ENCODE data around the gene KDELR3.

KDELR3 gene

DNA sequence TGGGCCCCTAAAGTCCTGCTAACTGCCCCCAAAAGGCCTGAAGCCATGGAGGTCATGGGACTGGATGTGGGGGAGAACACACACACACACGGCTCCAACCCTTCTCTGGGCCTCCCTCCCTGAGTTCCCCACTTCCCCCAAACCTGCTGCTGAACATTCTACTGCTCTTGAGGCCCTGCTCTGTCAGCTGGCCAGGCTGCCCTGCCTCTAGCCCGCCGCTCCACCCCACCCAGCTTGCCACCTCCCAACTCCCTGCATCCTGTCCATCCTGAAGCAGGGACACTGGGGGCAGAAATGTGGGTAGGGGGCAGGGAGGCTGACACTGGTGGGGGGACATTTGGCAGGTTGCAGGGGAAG, 13.9 kb upstream of the KDELR3 start:
- Histone ChIP-seq H3K9me3 (ENCODE audit: control insufficient read depth, low read length) (no peaks in the 10 kb centered on the region), H3K4me3 (ENCODE audit: low read length) (no peak overlapping the region), H3K9ac (ENCODE audit: low read length) (no peak overlapping the region), H3K27me3 (ENCODE audit: control insufficient read depth, insufficient read depth, low read length) (peaks cover 86% of the 10 kb centered on the region), H3K4me1 (ENCODE audit: control insufficient read depth, insufficient read depth, low read length) (peaks cover 4% of the 10 kb centered on the region), H3K36me3 (ENCODE audit: control insufficient read depth, insufficient read depth, low read length) (no peaks in the 10 kb centered on the region)

GRCh38 chr22:38454353-38455075, 13.4 kb upstream of the KDELR3 start:
- Histone ChIP-seq H3K9me3 (ENCODE audit: control insufficient read depth, low read length) (no peaks in the 10 kb centered on the region), H3K9ac (ENCODE audit: low read length) (no peak overlapping the region), H3K4me3 (ENCODE audit: low read length) (no peak overlapping the region), H3K27me3 (ENCODE audit: control insufficient read depth, insufficient read depth, low read length) (peaks cover 87% of the 10 kb centered on the region), H3K36me3 (ENCODE audit: control insufficient read depth, insufficient read depth, low read length) (no peaks in the 10 kb centered on the region), H3K4me1 (ENCODE audit: control insufficient read depth, insufficient read depth, low read length) (peaks cover 4% of the 10 kb centered on the region)

- H3K9ac ChIP-seq (ENCODE audit: low read length): no peak within 1 kb of the TSS
- peaks cover 4% of the 10 kb centered on the region for H3K4me1 ChIP-seq (ENCODE audit: control insufficient read depth, insufficient read depth, low read length)
- no peaks in the 10 kb centered on the region for H3K36me3 ChIP-seq (ENCODE audit: control insufficient read depth, insufficient read depth, low read length)
- no peaks in the 10 kb centered on the region for H3K9me3 ChIP-seq (ENCODE audit: control insufficient read depth, low read length)
- H3K27me3 ChIP-seq (ENCODE audit: control insufficient read depth, insufficient read depth, low read length): peaks cover 86% of the 10 kb centered on the region
- no peak within 1 kb of the TSS for H3K4me3 ChIP-seq (ENCODE audit: low read length)
Measured at GRCh38 chr22:38455076-38455529, 12.8 kb upstream of the KDELR3 start, which contains the start of gene KCNJ4. Gene KCNJ4, minus strand, starts transcription at chr22:38455199. Its CDS starts 27,067 bp downstream, at chr22:38428132.

DNA sequence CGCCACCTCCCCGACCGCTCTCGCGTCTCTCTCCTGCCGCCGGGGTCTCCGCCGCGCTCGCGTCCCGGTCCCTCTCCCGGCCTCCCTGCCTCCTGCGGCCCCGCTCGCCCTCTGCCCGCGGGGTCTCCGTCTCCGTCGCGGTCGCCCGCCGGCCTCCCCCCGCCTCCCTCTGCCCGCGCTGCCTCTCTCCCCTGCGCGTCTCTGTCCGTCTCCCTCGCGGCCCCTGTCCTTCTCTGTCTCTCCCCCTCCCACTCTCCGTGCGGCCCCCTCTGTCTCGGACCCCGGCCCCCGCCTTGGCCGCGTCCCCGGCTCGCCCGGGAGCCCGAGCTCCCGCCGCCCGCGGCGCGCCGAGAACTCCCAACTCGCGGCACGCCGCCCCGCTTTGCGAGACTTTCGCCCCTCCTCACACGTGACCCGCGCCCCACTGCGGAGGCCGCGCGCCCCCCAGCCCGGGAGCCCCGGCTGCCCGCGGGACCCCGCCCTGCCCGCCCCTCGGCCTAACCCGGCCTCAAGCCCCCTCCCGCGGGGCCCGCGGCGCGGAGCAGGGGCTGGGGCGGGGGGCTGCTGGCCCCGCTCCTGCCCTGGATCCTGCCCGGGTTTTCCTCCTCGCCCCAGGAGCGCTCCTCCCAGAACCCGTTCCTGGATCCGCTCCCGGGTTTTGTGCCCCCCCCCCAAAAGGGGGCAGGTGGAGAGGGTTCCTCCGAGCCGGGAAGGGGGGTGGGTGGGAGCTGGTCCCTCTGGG, 12.2 kb upstream of the KDELR3 start:
- Histone ChIP-seq H3K9ac (ENCODE audit: low read length) (no peak overlapping the region), H3K9me3 (ENCODE audit: control insufficient read depth, low read length) (no peaks in the 10 kb centered on the region), H3K36me3 (ENCODE audit: control insufficient read depth, insufficient read depth, low read length) (no peaks in the 10 kb centered on the region), H3K27me3 (ENCODE audit: control insufficient read depth, insufficient read depth, low read length) (peaks cover 88% of the 10 kb centered on the region), H3K4me3 (ENCODE audit: low read length) (no peak overlapping the region), H3K4me1 (ENCODE audit: control insufficient read depth, insufficient read depth, low read length) (peaks cover 4% of the 10 kb centered on the region)

- Histone ChIP-seq H3K4me1 (ENCODE audit: control insufficient read depth, insufficient read depth, low read length) (peaks cover 4% of the 10 kb centered on the region), H3K27me3 (ENCODE audit: control insufficient read depth, insufficient read depth, low read length) (peaks cover 92% of the 10 kb centered on the region), H3K9ac (ENCODE audit: low read length) (no peak overlapping the region), H3K9me3 (ENCODE audit: control insufficient read depth, low read length) (no peaks in the 10 kb centered on the region), H3K4me3 (ENCODE audit: low read length) (no peak overlapping the region), H3K36me3 (ENCODE audit: control insufficient read depth, insufficient read depth, low read length) (no peaks in the 10 kb centered on the region)
Measured at GRCh38 chr22:38456272-38456835, 11.5 kb upstream of the KDELR3 start.

DNA sequence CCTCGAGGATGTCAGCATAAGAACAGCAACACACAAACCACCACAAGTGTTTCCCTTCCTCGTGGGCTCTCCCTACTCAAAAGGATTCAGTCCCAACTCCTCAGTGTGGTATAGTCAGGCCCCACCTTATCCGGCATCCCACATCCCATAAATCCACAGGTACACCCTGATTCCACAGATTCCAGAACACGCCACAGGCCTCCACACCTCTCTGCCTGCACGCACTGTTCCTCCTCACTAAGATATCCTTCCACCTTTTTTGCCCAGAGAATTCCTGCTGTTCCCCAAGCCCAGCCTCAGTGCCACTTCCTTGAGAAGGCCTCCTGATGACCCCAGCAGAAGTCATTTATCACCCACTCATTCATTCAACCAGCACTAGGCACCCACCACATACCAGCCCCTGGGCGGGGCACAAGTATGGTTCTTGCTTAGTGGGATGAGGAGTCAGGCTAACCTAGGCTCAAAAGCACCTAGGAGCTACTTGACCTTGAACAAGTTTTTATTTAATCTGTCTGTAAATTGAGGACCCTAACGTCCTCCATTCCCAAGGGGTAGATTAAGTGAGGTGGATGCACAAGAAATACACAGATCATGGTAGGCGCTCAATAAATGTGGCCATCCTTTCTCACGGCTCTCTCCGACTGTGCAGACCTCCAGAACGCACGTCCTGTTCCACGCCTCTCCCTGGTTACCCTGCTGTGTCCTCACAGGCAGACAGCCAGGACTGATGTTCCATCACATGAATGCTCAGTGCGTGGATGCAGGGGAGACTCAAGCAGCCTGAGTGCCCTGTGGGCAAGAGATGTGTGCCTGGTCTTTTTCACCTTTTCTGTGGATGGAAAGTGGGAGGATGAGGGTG, 10.8 kb upstream of the KDELR3 start:
- H3K4me1 ChIP-seq (ENCODE audit: control insufficient read depth, insufficient read depth, low read length): peaks cover 4% of the 10 kb centered on the region
- H3K27me3 ChIP-seq (ENCODE audit: control insufficient read depth, insufficient read depth, low read length): peaks cover 92% of the 10 kb centered on the region

DNA sequence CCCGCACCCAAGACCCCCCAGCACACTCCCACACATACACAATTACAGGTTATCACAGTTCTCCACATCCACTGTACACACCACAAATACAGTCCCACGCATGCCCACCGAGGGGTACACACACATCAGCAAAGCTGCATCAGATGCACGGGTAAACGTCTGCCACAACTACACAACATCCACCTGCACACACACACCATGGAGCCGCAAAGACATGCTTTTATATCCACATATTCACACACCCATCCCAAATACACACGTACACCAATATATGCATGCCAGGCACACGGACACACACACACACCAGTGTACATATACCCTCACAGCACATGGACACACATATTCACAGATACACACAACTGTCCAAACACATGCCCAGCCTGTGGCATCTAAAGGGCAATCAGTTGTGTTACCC, 7.5 kb upstream of the KDELR3 start:
- Histone ChIP-seq H3K27me3 (ENCODE audit: control insufficient read depth, insufficient read depth, low read length) (peaks cover 80% of the 10 kb centered on the region), H3K9ac (ENCODE audit: low read length) (no peak overlapping the region)

More for the DNA sequence above, 10.8 kb upstream of the KDELR3 start:
- no peak overlapping the region for H3K4me3 ChIP-seq (ENCODE audit: low read length)
- H3K9ac ChIP-seq (ENCODE audit: low read length): no peak overlapping the region
- H3K9me3 ChIP-seq (ENCODE audit: control insufficient read depth, low read length): no peaks in the 10 kb centered on the region
- no peaks in the 10 kb centered on the region for H3K36me3 ChIP-seq (ENCODE audit: control insufficient read depth, insufficient read depth, low read length)

DNA sequence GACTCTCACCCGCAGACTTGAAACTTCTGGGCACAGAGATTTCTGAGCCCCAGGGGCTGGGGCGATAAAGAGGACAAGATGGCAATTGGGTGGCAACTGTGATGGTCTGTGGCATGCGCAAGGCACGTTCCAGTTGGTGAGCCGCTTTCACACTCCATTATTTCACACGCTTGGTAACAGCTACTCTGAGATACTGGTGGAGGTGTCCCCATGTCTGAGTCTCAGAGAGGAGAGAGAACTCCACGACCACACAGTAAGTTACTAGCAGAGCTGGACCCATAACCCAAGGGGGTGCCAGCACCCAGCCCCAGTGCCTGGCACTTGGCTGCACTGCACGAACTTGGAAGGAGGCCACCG, 6.9 kb upstream of the KDELR3 start:
- Histone ChIP-seq H3K9ac (ENCODE audit: low read length) (no peak overlapping the region), H3K4me1 (ENCODE audit: control insufficient read depth, insufficient read depth, low read length) (no peaks in the 10 kb centered on the region), H3K27me3 (ENCODE audit: control insufficient read depth, insufficient read depth, low read length) (peaks cover 74% of the 10 kb centered on the region), H3K9me3 (ENCODE audit: control insufficient read depth, low read length) (no peaks in the 10 kb centered on the region), H3K36me3 (ENCODE audit: control insufficient read depth, insufficient read depth, low read length) (no peaks in the 10 kb centered on the region), H3K4me3 (ENCODE audit: low read length) (no peak overlapping the region)

More for the DNA sequence above, 7.5 kb upstream of the KDELR3 start:
- H3K4me3 ChIP-seq (ENCODE audit: low read length): no peak overlapping the region
- no peaks in the 10 kb centered on the region for H3K9me3 ChIP-seq (ENCODE audit: control insufficient read depth, low read length)
- H3K36me3 ChIP-seq (ENCODE audit: control insufficient read depth, insufficient read depth, low read length): no peaks in the 10 kb centered on the region
- no peaks in the 10 kb centered on the region for H3K4me1 ChIP-seq (ENCODE audit: control insufficient read depth, insufficient read depth, low read length)

GRCh38 chr22:38461414-38462081, 6.3 kb upstream of the KDELR3 start:
- H3K36me3 ChIP-seq (ENCODE audit: control insufficient read depth, insufficient read depth, low read length): no peaks in the 10 kb centered on the region
- no peak overlapping the region for H3K9ac ChIP-seq (ENCODE audit: low read length)
- H3K4me3 ChIP-seq (ENCODE audit: low read length): no peak overlapping the region
- no peaks in the 10 kb centered on the region for H3K9me3 ChIP-seq (ENCODE audit: control insufficient read depth, low read length)
- peaks cover 69% of the 10 kb centered on the region for H3K27me3 ChIP-seq (ENCODE audit: control insufficient read depth, insufficient read depth, low read length)
- no peaks in the 10 kb centered on the region for H3K4me1 ChIP-seq (ENCODE audit: control insufficient read depth, insufficient read depth, low read length)

- H3K36me3 ChIP-seq (ENCODE audit: control insufficient read depth, insufficient read depth, low read length): no peaks in the 10 kb centered on the region
- peaks cover 9% of the 10 kb centered on the region for H3K4me1 ChIP-seq (ENCODE audit: control insufficient read depth, insufficient read depth, low read length)
- H3K4me3 ChIP-seq (ENCODE audit: low read length): no peak overlapping the region
- peaks cover 56% of the 10 kb centered on the region for H3K27me3 ChIP-seq (ENCODE audit: control insufficient read depth, insufficient read depth, low read length)
- no peaks in the 10 kb centered on the region for H3K9me3 ChIP-seq (ENCODE audit: control insufficient read depth, low read length)
- H3K9ac ChIP-seq (ENCODE audit: low read length): no peak overlapping the region
Measured at GRCh38 chr22:38462960-38463784, 4.7 kb upstream of the KDELR3 start.

All from mucosa of stomach (tissue), 1 donor.